Osteocyte (in vitro differentiated cells): ENCODE measurements around the gene CHST15. TPM values are rescaled to one million over a fixed set of nuclear protein-coding genes. Genes with fewer than 3 reads are reported as not detected.
"Not testable (repeated sequence)": the region's sequence is repeated elsewhere in the genome, so short reads cannot be mapped to it uniquely, and the experiment has no call there.

Experiments used
- DNase-seq: peaks from one replicate; pipeline ENCODE4 v3.0.0; 2021; ENCODE audit warnings: mixed read lengths; ENCODE audit not compliant: unreplicated experiment; ENCODE audit errors: extremely low spot score
- H3K27ac Mint-ChIP-seq: one replicate; pipeline ENCODE4 v1.8.0; 2021; ENCODE audit warnings: mild to moderate bottlenecking, mixed read lengths; ENCODE audit not compliant: unreplicated experiment
- H3K27me3 Mint-ChIP-seq: one replicate; pipeline ENCODE4 v1.8.0; 2021; ENCODE audit warnings: mixed read lengths; ENCODE audit not compliant: unreplicated experiment
- H3K36me3 Mint-ChIP-seq: one replicate; pipeline ENCODE4 v1.8.0; 2021; ENCODE audit warnings: mixed read lengths; ENCODE audit not compliant: unreplicated experiment
- H3K4me1 Mint-ChIP-seq: one replicate; pipeline ENCODE4 v1.8.0; 2021; ENCODE audit warnings: mixed read lengths; ENCODE audit not compliant: unreplicated experiment
- H3K4me3 Mint-ChIP-seq: one replicate; pipeline ENCODE4 v1.8.0; 2021; ENCODE audit warnings: mild to moderate bottlenecking, moderate library complexity, mixed read lengths; ENCODE audit not compliant: unreplicated experiment
- H3K9me3 Mint-ChIP-seq: one replicate; pipeline ENCODE4 v1.8.0; 2021; ENCODE audit warnings: mixed read lengths; ENCODE audit not compliant: unreplicated experiment
- CTCF ChIP-seq: fragments of 200-600 bp; sonication (generic); IDR thresholded peaks from 2 replicates; pipeline ENCODE4 v1.5.0; 2021; ENCODE audit warnings: antibody characterized with exemption, mild to moderate bottlenecking, moderate library complexity
- total RNA-seq: library from RNA; stranded (reverse); gene quantifications from 2 replicates; pipeline ENCODE4 v1.2.1, GENCODE V29; 2021

The CHST15 gene
- total RNA-seq, 1 donor from 2014 or later, result 66.3 TPM

- Mint-ChIP-seq H3K4me3 (no peak overlapping the region), H3K4me1 (peaks cover 15% of the 10 kb centered on the region), H3K9me3 (no peaks in the 10 kb centered on the region), H3K36me3 (peaks cover 50% of the 10 kb centered on the region), H3K27me3 (no peaks in the 10 kb centered on the region), H3K27ac (no peak overlapping the region)
- no peak for TF ChIP-seq CTCF
- no peak for DNase-seq
Observed at GRCh38 chr10:124037784-124038183, 55.6 kb downstream of the CHST15 start.

DNA sequence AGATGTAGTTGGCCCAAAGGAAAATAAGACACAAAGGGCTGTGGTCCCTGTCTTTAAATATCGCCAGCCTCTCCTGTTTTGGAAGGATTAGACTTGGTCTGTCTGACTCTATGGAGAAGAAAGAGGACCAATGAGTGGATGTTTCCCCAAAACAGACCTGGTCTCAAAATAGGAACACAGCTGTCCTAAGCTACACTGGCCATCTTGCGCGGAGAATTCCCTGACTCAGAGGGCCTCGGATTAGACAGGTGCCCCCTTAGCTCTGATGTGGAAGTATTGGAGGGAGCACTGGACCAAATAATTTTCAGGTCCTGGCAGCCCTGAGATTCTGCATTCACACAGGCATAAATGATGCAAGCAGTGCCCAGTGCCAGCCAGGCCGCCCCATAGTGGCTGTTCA is 56.1 kb downstream of the CHST15 start:
- Mint-ChIP-seq H3K27me3 (no peaks in the 10 kb centered on the region), H3K4me1 (peaks cover 15% of the 10 kb centered on the region), H3K9me3 (no peaks in the 10 kb centered on the region), H3K27ac (no peak overlapping the region), H3K4me3 (no peak overlapping the region), H3K36me3 (peaks cover 46% of the 10 kb centered on the region)
- DNase-seq, result no peak
- no peak for TF ChIP-seq CTCF

DNA sequence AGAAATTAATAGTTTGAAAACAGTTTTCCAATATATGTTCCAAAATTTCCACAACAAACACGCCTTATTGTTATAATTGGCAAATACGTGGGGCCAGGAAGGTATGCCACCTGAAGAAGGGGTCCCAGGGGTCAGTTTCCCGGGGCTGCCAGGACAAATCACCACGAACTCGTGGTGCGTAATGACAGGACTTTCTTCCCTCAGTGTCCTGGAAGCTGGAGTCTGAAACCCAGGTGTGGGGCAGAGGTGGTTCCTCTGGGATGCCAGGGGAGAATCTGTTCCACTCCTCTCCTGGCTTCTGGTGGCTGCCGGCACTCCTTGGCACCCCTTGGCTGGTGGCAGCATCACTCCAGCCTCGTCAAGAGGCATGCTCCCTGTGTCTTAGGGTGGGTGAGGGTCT is 56.7 kb downstream of the CHST15 start:
- Mint-ChIP-seq H3K27me3 (no peaks in the 10 kb centered on the region), H3K9me3 (no peaks in the 10 kb centered on the region), H3K27ac (no peak overlapping the region), H3K4me3 (no peak overlapping the region), H3K4me1 (peaks cover 15% of the 10 kb centered on the region), H3K36me3 (peaks cover 40% of the 10 kb centered on the region)
- no peak for DNase-seq
- no peak for TF ChIP-seq CTCF

GRCh38 chr10:124035928-124036558 is 57.4 kb downstream of the CHST15 start:
- DNase-seq, result no peak
- Mint-ChIP-seq H3K9me3 (no peaks in the 10 kb centered on the region), H3K4me1 (peaks cover 15% of the 10 kb centered on the region), H3K4me3 (no peak overlapping the region), H3K27ac (no peak overlapping the region), H3K27me3 (no peaks in the 10 kb centered on the region), H3K36me3 (peaks cover 40% of the 10 kb centered on the region)
- no peak for TF ChIP-seq CTCF

DNA sequence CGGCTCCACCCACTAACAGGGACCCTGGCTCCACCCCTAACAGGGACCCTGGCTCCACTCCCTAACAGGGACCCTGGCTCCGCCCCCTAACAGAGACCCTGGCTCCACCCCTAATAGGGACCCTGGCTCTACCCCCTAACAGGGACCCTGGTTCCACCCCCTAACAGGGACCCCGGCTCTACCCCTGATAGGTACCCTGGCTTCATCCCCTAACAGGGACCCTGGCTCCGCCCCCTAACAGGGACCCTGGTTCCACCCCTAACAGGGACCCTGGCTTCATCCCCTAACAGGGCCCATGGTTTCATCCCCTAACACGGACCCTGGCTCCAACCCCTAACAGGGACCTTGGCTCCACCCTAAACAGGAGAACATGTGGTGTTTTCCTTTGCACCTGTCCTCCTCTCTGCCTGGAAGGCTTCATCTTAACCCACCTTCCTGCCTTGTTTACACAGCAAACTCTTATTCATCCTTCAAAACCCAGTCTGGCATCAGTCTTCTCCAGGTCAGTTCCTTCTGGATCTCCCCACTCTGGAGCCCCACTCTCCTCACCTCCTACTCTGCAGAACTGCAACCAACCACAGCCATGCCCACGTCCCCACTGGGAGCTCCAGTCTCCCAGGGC is 58.0 kb downstream of the CHST15 start:
- DNase-seq, result no peak
- H3K27ac Mint-ChIP-seq, result no peak overlapping the region
- H3K4me1 Mint-ChIP-seq, result peaks cover 15% of the 10 kb centered on the region
- H3K27me3 Mint-ChIP-seq, result no peaks in the 10 kb centered on the region
- no peak overlapping the region for H3K4me3 Mint-ChIP-seq
- H3K9me3 Mint-ChIP-seq, result no peaks in the 10 kb centered on the region
- TF ChIP-seq CTCF, result no peak
- peaks cover 37% of the 10 kb centered on the region for H3K36me3 Mint-ChIP-seq

DNA sequence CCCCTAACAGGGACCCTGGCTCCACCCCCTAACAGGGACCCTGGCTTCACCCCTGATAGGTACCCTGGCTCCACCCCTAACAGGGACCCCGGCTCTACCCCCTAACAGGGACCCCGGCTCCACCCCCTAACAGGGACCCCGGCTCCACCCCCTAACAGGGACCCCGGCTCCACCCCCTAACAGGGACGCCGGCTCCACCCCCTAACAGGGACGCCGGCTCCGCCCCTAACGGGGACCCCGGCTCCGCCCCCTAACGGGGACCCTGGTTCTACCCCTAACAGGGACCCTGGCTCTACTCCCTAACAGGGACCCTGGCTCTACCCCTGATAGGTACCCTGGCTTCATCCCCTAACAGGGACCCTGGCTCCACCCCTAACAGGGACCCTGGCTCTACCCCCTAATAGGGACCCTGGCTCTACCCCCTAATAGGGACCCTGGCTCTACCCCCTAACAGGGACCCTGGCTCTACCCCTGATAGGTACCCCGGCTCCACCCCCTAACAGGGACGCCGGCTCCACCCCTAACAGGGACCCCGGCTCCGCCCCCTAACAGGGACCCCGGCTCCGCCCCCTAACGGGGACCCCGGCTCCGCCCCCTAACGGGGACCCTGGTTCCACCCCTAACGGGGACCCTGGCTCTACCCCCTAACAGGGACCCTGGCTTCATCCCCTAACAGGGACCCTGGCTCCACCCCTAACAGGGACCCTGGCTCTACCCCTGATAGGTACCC is 58.7 kb downstream of the CHST15 start:
- not testable (repeated sequence) for DNase-seq, H3K27me3 Mint-ChIP-seq, H3K27ac Mint-ChIP-seq, H3K4me3 Mint-ChIP-seq, H3K9me3 Mint-ChIP-seq
- H3K4me1 Mint-ChIP-seq, result peaks cover 15% of the 10 kb centered on the region
- H3K36me3 Mint-ChIP-seq, result peaks cover 38% of the 10 kb centered on the region
